T-helper 1 cell treated with Interleukin-12 subunit alpha and Interleukin-12 subunit beta and Interleukin-4 antibody, amounts not matched to agents 30 ng/mL and 1 ng/mL, for 36 hours (primary cell): ENCODE data around the gene AURKA. TPM values are rescaled to one million over a fixed set of nuclear protein-coding genes. Genes with fewer than 3 reads are reported as not detected.
"Not testable (repeated sequence)": the region's sequence is repeated elsewhere in the genome, so short reads cannot be mapped to it uniquely, and the experiment has no call there.

Experiments used
- intact Hi-C: fragments of 100-400 bp; cut with micrococcal nuclease; formaldehyde crosslinking; loops from one replicate; pipeline ENCODE4 v1.15.1; 2024
- total RNA-seq: library from RNA; stranded (reverse); gene quantifications from 2 replicates; pipeline ENCODE4 v1.2.3, GENCODE V29; 2022

Gene AURKA
- total RNA-seq, 1 donor from 2014 or later: 46.7 TPM

DNA sequence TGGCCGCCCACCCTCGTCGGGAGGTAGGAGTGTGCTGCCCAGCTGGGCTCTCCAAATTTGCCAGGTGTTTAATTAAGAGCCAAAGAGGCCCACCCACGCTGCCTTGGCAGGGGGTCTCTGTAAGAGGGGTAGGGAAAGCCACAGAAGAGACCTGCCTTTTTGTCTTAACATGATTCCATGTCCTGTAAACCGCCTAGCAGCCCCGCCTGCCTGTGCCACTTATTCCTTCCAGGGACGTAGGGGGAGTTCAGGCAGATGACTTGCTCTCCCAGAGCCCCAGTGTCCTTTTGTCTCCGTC lies 31.2 kb downstream of the AURKA start:
- intact Hi-C loops: no loop called here

DNA sequence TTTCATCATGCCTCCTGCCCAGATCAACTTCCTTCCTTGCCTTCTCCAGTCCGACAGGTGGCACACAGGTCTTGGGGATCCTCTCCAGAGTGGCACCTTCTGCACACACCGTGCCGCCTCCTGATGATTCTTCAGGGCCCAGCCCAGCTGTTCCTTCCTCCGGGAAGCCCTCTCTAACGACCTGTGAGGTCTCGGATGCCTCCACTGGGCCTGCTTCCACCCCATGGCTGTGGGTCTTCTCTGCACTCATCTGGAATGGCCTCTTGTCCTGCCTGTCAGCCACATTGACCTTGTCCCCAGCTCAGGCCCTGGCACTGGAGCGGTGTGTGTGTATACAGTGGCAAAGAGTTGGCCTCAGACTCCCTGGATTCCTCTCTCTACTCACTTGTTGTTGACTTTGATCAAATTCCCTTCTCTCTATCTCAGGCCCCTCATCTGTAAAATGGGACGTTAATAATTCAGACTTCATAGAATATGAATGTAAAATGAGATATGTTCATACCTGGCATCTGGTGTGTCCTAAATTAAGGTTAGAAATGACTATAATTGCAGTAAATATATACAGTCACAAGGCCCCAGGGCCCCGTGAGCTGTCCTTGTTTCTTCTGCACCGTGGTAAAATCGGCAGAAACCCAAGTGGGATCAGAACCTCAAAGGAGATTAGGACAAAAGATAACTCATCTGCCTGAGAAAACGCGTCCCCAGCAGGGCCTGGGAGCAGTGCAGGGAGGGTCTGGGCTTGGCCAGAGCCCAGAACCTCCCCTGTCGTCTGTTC lies 31.7 kb downstream of the AURKA start:
- intact Hi-C loops: no loop called here

DNA sequence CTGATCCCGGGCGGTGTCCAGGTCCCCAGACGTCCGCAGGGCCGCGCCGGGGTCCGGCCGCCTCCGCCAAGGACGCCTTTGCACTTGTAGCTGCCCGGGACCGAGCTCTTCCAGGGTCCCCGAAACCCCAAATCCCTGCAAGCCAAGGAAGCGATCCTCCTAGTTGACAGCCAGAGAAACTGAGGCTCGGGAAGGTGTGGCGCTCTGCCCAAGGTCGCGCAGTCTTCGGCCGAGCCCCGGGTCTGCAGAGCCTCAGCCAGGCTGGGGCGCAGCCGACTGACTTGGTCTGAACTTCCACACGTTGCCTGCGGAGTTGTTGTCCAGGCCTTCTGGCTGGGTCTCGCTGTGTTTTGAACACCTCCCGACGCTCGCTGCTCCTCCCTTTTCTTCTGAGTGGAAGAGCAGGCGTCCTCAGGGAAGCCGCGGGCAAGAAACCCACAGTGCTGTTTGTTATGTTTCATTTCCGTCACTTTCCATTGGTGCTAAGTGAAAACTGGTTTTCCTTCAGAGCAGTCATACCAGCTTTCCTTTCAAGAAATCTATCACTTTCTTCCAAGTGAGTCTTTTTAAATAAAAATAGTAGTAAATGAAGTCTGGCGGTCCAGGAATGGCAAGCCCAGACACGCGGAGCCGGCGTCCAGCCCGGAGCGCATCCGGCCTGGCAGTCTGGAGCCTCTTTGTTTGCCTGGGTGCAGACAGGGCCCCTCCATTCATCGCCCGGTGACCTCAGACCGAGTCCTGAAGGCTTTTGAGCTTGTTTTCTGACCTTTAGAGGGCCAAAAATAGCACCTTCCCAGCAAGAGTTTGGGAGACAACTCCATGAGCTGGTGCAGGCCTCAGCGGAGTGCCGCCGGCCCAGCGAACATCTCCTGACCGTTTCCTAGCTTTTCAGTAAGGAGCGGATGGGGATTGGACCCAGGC lies 32.5 kb downstream of the AURKA start:
- intact Hi-C loops: loop anchor here (1.0 to 2.0 kb wide), 3 partner anchors 13 to 1351 kb away; partner anchors contain the start of gene PMEPA1

DNA sequence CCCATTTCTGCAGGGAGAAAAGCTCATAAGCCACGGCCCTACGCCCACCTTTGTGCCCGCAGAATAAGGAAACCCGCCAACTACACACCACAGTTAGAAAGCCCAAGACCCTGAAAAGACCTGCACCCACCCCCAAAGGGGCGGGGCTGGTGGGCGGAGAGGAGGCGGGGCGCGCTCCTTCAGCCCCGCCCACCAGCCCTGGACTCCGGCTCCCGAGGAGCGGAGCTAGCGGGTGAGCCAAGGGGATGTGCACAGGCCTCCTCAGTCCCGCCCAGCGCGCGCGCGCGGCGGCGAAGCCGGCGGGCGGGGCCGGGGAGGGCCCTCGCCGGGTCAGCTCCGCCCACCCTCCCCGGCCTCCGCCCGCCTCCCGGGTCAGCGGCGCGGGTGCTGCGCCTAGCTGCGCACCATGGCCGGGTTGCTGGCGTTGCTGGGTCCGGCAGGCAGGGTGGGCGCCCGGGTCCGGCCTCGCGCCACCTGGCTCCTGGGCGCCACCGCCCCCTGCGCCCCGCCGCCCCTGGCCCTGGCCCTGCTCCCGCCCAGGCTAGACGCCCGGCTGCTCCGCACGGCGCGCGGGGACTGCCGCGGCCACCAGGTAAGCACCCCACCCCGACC lies 33.3 kb downstream of the AURKA start, which contains the start of gene FAM210B:
Gene FAM210B, plus strand, starts transcription at position 375 of the 612 bp plus-strand sequence. Its CDS starts 32 bp downstream, at position 407.
- intact Hi-C loops: loop anchor here (1.0 to 2.0 kb wide), 6 partner anchors 14 to 1352 kb away; partner anchors contain the start of genes AURKA, CSTF1, PMEPA1 and RAE1

DNA sequence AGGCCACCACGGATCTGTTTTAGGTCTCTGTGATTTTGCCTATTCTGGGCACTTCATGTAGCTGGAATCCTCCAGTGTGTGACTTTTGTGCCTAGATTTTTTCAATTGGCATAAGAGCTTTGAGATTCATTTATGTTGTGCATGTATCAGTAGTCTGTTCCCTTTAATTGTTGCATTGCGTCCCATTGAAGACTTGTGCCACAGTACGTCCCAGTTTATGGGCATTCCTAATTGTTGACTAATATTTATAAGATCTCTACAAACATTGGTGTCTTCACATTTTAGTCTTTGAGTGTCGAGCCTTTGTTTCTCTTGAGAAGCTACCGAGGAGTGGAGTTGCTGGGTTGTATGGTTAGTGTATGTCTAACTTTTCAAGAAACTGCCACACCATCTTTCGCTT lies 33.9 kb downstream of the AURKA start:
- intact Hi-C loops: loop anchor here (1.0 to 2.0 kb wide), 5 partner anchors 15 to 1353 kb away; partner anchors contain the start of genes AURKA, CSTF1, PMEPA1 and RAE1

DNA sequence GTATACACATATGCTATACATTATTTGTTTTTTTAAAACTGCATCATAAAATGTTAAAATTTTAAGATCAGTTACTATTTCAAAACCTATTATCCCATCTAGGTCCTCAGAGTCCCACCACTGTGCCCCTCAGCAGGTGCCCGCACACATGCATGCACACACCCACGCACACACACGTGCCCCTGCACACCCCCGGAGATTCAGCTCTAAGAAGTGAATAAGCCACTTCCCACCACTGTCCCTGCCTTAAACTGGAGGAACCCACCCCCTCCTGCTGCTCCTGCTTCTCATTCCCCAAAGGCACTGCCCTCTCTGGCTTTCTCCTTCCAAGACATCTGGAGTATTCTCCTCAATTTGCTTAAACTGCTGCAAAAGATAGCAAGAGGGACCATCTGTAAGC lies 38.7 kb downstream of the AURKA start:
- intact Hi-C loops: no loop called here

DNA sequence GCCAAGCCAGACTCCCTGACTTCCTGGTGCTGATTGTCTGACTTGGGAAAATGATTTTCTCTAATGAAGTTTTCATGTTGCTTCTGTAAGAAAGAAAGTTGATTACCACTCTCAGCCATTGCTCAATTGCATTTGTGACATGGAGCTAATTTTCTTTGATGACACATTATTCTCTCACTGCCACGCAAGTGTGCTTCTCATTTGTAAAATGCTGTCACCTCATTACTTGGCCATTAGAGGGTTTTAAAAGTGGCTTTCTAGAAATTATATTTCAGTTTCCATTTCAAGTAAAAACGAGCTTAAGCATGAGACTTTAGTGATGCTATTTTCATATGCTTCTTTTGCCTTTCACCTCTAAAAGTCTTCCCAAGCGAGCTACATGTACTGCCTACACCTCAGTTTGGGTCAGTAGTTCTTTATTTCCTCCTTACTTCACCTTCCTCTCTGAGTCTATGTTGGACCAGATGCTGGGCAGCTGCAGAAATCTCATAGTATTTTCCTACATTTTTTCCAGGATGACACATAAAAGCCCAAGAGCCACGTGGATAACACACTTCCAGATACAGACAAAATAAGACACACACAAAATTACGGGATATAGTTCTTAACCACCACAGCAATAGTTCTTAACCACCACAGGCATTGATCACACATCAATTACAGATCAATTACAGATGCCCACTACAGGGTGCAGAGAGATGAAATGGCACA lies 39.5 kb downstream of the AURKA start:
- intact Hi-C loops: no loop called here

DNA sequence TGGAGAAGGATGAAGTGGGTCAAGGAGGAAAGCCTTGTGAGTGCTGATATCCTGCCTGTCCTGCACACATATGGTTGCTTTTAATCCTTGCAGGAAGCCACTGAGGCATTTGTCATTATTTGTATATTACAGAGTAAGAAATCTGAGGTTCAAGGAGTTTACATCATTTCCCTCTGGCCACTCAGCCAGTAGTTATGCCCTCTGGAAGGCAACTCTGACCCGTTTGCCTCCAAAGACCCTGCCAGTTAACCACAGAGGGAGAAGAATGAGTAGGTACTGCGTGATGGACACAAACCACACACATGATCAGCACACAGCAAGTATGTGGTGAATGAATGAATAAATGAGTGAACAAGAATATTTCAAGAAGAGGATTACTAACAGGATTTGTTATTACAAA lies 41.2 kb downstream of the AURKA start:
- intact Hi-C loops: no loop called here

DNA sequence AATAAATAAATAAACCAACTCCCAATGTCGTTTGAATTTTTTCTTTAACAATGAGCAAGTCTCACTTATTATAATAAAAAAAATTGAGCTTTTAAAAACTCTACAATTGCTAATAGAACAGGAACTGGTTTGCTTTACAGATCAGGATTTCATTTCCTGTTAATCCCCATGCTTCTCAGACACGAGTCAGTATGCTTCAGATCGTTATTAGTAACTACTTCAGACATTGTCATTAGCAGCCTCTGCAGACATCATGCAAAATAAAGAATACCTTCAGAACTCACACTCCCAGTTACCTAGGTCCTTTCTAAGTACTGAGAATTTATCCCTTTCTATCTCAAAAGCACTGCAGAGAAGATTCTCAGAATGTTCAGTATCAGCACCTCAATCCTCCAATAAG lies 43.3 kb downstream of the AURKA start:
- intact Hi-C loops: no loop called here

DNA sequence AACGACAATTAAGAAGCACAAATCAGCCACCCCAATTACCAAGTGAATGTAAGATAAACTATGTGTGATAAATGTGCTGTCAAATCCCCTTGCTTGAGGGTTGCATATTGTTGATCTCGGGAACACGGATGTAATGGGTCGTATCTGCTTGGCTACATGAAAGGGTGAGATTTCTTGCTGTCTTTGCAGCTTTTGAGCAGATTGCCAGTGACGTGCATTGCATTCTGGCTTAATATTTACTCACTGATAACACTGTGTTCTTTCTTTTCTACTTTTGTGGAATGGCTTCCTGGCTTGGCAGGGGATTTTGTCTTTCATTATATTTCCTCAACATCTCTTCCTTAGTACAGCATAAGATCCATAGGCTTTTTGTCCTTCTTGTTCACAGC lies 43.7 kb downstream of the AURKA start:
- intact Hi-C loops: no loop called here

DNA sequence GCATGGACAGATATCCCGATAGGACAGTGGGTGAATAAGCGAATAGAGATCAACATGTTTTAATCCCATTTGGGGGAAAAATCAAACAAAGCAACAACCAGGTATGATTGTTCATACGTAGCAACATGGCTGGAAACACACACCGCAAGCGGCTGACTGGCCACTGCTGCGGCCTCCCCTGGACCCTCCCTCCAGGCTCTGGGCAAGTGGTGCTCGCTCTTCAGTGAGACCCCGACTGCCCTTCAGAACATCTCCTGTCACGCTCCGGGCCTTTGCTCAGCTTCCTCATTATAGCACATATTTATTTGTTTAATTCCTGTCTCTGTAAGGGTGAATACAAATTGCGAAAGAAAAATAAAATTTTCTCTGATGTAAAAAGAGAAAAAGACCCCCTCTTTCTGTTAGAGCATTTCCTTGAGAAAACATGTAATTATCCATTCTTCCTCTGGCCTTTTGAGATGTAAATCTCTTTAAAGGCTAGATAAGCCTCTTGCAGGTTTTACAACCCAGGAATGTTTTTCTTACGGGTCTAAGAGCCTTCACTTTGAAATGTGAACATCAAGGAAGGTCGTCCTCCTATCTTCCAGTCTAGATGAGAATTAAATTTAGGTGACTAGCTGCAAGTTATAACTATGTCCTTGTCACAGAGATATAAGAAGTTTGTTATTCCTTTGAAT lies 44.2 kb downstream of the AURKA start:
- intact Hi-C loops: no loop called here

DNA sequence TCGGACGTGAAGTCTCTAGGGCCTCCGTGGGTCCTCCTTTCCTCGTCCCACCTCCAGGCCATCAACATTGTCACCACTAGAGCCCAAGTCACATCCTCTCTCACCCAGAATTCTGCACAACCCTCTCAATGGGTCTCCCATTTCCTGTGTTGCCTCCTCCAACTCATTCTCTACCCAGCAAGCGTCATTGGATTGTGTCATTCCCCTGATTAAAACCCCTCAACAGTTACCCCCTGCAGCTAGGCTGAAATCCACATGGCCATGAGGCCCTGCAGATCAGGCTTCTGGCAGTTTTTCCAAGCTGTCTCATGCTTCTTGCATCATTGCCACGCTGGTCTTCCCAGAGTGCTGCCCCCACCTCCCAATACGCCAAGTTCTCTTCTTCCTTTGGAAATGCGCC lies 46.1 kb downstream of the AURKA start:
- intact Hi-C loops: loop anchor here (2.0 kb wide), 1 partner anchor 1665 kb away; no protein-coding TSS in a partner anchor

DNA sequence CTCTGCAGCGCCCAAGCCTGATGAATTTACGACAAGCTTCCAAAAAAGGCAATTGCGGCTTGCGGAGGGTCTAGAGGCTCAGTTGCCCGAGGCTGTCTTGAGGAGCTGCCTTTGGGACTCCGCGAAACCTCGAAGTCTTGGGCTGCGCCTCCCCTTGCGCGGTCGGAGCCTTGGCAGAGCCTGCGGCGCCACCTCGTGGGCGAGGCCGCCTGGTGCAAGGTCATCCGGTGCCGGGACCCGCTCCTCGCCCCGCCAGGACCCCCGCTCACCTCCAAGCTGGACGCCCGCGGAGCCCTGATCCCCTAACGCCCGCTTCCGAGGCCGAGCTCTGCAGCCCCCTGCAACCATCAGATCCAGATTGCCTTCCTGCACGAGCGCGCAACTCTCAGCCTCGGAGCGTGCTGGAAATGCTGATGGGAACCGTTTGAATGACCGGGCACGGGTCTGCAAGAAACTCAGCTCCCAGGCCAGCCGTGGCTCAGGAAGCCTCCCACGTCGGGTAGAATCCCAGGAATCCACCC lies 48.1 kb downstream of the AURKA start:
- intact Hi-C loops: loop anchor here (1.0 to 2.0 kb wide), 2 partner anchors 96 to 1663 kb away; partner anchors contain the start of gene MC3R

DNA sequence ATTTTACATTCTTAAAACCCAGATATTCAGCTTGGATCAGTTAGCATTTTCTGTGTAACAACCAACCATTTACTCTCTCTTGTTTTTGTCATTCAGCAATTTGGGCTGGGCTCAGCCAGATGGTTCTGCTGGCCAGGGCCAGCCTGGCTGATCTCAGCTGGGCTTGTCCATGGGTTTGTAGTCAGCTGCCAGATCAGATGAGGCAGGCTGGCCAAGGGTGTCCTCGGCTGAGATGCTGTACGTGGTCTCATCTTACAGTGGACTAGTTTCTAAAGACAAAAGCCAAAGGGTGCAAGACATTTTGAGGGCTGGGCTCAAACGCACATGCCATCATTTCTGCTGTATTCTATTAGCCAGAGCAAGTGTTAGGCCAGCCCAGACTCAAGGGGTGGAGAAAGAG lies 49.2 kb downstream of the AURKA start:
- intact Hi-C loops: no loop called here

DNA sequence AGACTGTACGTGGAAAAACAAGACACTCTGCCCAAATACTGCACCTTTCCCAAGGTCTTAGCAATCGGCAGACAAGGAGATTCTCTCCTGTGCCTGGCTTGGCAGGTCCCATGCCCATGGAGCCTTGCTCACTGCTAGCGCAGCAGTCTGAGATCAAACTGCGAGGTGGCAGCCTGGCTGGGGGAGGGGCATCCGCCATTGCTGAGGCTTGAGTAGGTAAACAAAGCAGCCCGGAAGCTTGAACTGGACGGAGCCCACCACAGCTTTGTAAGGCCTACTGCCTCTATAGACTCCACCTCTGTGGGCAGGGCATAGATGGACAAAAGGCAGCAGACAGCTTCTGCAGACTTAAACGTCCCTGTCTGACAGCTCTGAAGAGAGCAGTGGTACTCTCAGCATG lies 55.3 kb downstream of the AURKA start:
- intact Hi-C loops: not testable (repeated sequence)

DNA sequence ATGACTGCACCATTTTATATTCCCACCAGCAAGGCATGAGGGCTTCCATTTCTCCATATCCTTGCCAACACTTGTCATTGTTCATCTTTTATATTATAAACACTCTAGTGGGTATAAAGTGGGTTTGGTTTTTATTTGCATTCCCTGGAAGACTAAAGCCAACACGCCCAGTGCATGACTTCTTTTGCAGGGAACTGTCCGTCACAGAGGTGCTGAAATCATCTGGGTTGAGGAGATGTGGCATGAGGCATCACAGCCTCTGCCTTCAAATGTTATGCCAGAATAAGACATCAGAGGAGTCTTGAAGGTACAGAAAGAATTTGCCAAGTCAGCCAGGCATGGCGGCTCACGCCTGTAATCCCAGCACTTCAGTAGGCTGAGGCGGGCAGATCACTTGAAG lies 63.2 kb downstream of the AURKA start:
- intact Hi-C loops: no loop called here

DNA sequence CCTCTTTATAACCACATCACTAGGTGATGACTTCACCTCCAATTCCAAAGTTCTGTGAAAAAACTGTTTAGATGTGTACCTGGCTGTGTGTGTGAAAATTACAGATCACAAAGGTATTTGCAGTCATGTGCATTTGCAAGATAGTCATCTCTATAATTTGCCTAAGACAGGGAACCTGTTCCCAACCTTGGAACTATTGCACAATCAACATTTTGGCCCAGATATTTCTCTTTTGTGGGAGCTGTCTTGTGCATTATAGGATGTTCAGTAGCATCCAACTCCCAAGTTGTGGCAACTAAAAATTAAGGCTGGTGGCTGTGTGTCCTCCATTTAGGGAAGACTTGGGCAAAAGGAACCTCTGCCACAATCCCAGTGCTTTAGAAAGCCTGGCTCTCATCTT lies 67.2 kb downstream of the AURKA start:
- intact Hi-C loops: no loop called here

DNA sequence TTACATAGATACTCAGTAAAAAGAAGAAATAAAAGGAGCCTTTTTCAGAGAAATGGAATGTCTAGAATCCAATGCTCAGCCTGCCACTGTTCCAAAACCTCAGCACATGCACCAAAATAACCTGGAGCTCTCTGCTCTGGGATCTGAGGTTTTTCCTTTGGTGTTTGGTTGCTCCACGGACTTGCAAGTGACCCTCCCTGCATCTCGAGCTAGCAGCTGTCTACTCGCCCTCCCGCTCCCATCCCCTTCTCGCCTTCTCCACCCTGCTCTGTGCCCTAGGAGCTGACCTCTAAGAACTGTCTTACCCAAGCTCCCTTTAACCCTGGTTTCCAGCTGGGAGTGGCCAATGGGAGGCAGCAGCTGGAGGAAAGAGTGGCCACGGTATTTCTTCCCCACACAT lies 68.4 kb downstream of the AURKA start:
- intact Hi-C loops: no loop called here

DNA sequence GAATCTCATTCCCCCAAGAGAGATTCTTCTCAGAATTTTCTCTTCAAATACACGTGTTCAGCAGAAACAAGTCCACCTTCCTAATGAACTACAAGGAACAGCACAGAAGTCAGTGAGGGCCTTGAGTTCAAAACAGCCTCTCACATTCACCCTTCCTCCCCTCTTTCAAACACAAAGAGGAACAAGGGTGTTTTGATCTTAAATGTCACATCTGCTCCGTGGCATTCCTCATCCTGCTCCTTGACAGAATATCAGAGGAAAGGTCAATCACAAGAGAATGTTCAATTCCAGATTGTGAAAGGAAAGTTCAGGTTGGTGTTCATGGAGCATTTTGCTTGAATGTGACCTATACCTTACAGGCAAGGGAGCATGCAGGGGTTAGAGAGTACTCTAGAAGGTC lies 68.8 kb downstream of the AURKA start:
- intact Hi-C loops: no loop called here

DNA sequence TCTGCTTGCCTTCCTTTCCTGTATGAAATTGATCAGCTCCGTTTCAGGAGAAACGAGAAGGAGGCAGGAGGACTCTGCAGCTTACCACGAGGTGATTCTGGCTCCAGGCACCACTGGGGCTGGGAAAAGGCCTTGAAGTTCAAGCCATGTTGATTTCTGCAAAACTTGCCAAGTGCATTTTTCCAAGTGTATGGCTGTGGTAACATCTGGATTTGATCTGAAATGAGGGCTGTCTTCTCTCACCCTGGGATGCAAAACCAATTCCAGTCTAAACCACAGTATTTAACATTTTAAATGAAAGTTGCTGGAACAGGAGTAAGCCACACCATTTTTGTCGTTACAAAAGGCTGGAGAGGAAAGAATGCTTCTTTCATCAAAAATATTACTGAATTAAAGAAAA lies 69.3 kb downstream of the AURKA start:
- intact Hi-C loops: no loop called here
